ENCODE results near the gene SCFD2. TPM values are rescaled to one million over a fixed set of nuclear protein-coding genes. Genes with fewer than 3 reads are reported as not detected.

The SCFD2 gene
- total RNA-seq, 1 experiment from 2014 or later, result 8.1 TPM

- no peak overlapping the region for H3K4me2 ChIP-seq
- H2AFZ ChIP-seq, result no peak overlapping the region
- no peaks in the 10 kb centered on the region for H3K9me2 ChIP-seq (ENCODE audit: insufficient read depth)
- no peak overlapping the region for H3K4me3 ChIP-seq
- H3K27ac ChIP-seq, result no peak overlapping the region
- no peaks in the 10 kb centered on the region for H3K9me3 ChIP-seq (ENCODE audit: insufficient read depth, low read depth)
- H3F3A ChIP-seq (ENCODE audit: insufficient read depth, low read depth), result no peaks in the 10 kb centered on the region
- ChIA-PET CTCF (no interaction called here), POLR2A (ENCODE audit: unreplicated experiment) (no interaction called here)
- H3K36me3 ChIP-seq (ENCODE audit: low read depth), result no peaks in the 10 kb centered on the region
- no peak for DNase-seq
- no TSS peak for BruUV-seq (replicated peaks)
- TF ChIP-seq EZH2 (IDR thresholded peaks at IDR 0.05; ENCODE audit: low read depth) (no peak), CTCF (conservative IDR thresholded peaks at IDR 0.05) (no peak)
- intact Hi-C loops (cut with micrococcal nuclease; ENCODE audit: unreplicated experiment), result no loop called here
- H3K79me2 ChIP-seq (ENCODE audit: low read depth), result no peaks in the 10 kb centered on the region
- H3K4me1 ChIP-seq (replicated peaks; ENCODE audit: insufficient read depth), result no peaks in the 10 kb centered on the region
- no peaks in the 10 kb centered on the region for H4K20me1 ChIP-seq (ENCODE audit: insufficient read depth)
- no peaks in the 10 kb centered on the region for H3K27me3 ChIP-seq (ENCODE audit: insufficient read depth, low read depth)
These were observed 408.6 kb downstream of the SCFD2 start for GRCh38 chr4:52957220-52957686.

GRCh38 chr4:52956691-52957090 lies 409.2 kb downstream of the SCFD2 start:
- Histone ChIP-seq H4K20me1 (ENCODE audit: insufficient read depth) (no peaks in the 10 kb centered on the region), H3K27me3 (ENCODE audit: insufficient read depth, low read depth) (no peaks in the 10 kb centered on the region), H3K4me3 (no peak overlapping the region), H3F3A (ENCODE audit: insufficient read depth, low read depth) (no peaks in the 10 kb centered on the region), H3K36me3 (ENCODE audit: low read depth) (no peaks in the 10 kb centered on the region), H3K4me2 (no peak overlapping the region), H3K9me3 (ENCODE audit: insufficient read depth, low read depth) (no peaks in the 10 kb centered on the region), H3K79me2 (ENCODE audit: low read depth) (no peaks in the 10 kb centered on the region), H3K27ac (no peak overlapping the region), H2AFZ (no peak overlapping the region), H3K4me1 (replicated peaks; ENCODE audit: insufficient read depth) (no peaks in the 10 kb centered on the region), H3K9me2 (ENCODE audit: insufficient read depth) (no peaks in the 10 kb centered on the region)
- intact Hi-C loops (cut with micrococcal nuclease; ENCODE audit: unreplicated experiment), result no loop called here
- DNase-seq, result no peak
- TF ChIP-seq CTCF (conservative IDR thresholded peaks at IDR 0.05), result no peak
- BruUV-seq (replicated peaks), result no TSS peak
- ChIA-PET POLR2A (ENCODE audit: unreplicated experiment) (no interaction called here), CTCF (no interaction called here)

GRCh38 chr4:52954560-52955170 lies 411.2 kb downstream of the SCFD2 start:
- no peaks in the 10 kb centered on the region for H3K27me3 ChIP-seq (ENCODE audit: insufficient read depth, low read depth)
- H4K20me1 ChIP-seq (ENCODE audit: insufficient read depth), result no peaks in the 10 kb centered on the region
- H3K27ac ChIP-seq, result no peak overlapping the region
- DNase-seq, result no peak
- no peak overlapping the region for H3K4me3 ChIP-seq
- no peaks in the 10 kb centered on the region for H3K9me2 ChIP-seq (ENCODE audit: insufficient read depth)
- POLR2A ChIA-PET (ENCODE audit: unreplicated experiment), result no interaction called here
- TF ChIP-seq CTCF (conservative IDR thresholded peaks at IDR 0.05) (no peak), EZH2 (IDR thresholded peaks at IDR 0.05; ENCODE audit: low read depth) (no peak)
- CTCF ChIA-PET, result no interaction called here
- no TSS peak for BruUV-seq (replicated peaks)
- no peaks in the 10 kb centered on the region for H3K4me1 ChIP-seq (replicated peaks; ENCODE audit: insufficient read depth)
- intact Hi-C loops (cut with micrococcal nuclease; ENCODE audit: unreplicated experiment), result no loop called here
- H2AFZ ChIP-seq, result no peak overlapping the region
- H3F3A ChIP-seq (ENCODE audit: insufficient read depth, low read depth), result no peaks in the 10 kb centered on the region
- no peaks in the 10 kb centered on the region for H3K36me3 ChIP-seq (ENCODE audit: low read depth)
- no peaks in the 10 kb centered on the region for H3K79me2 ChIP-seq (ENCODE audit: low read depth)
- H3K9me3 ChIP-seq (ENCODE audit: insufficient read depth, low read depth), result no peaks in the 10 kb centered on the region
- H3K4me2 ChIP-seq, result no peak overlapping the region

All from PC-9 (cell line).